ENCODE results near the gene BOK. TPM values are rescaled to one million over a fixed set of nuclear protein-coding genes. Genes with fewer than 3 reads are reported as not detected.

The BOK gene
- total and polyA plus RNA-seq, 2 of the 13 experiments (the other 11 are each of a cell fraction or from before 2014, with no cell fraction given), result 35.5 to 39.2 TPM

DNA sequence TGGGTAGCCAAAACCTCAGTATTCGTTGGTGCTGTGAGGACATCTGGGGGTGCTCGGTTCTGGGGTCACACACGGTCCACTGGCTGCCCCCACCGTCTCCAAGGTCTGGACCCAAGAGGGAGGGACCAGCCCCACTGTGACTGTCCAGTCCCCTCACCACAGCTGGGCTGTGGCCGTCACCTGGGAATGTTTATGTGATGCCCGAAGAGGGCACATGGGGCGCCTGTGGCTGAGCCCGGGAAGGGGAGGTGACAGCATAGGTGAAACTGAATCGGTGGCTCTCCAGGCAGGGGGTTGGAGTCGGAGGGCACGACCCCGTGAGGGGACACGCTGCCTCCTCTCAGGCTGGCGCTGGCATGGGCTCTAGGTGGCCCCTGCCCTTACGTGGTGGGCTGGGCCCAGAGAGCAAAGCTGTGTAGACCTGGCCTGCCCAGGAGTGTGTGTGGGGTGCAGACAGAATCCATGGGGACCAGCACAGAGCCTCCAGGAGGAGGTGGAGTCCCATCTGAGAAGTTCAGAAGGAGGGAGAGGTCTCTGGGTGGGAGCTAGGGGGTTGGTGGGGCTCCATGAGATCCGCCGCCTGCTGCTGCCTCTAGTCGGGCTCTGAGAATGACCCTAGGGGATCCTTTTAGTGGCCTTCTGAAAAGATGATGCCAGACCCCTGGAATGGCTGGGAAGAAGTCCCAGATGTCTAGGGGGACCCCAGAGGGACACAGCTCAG is 1.8 kb downstream of the BOK start (continued):
- TF ChIP-seq ZNF563 (CRISPR knock-in tag; IDR thresholded peaks at IDR 0.05), result peak; percentile 77; the same call in 1 of the 2 replicates
- 0 out of 2 replicates have a peak, but pooled peaks have one; percentile 28 for TF ChIP-seq MYC (CRISPR knock-in tag; IDR thresholded peaks at IDR 0.05; ENCODE audit: borderline replicate concordance)
- TF ChIP-seq ZBTB1 (CRISPR knock-in tag; IDR thresholded peaks at IDR 0.05; ENCODE audit: borderline replicate concordance), result no peak
- peak; percentile 18; the same call in 1 of the 2 replicates for TF ChIP-seq ZNF256 (CRISPR knock-in tag; conservative IDR thresholded peaks at IDR 0.05)
- no peak for TF ChIP-seq TRAFD1 (CRISPR knock-in tag; IDR thresholded peaks at IDR 0.05; ENCODE audit: borderline replicate concordance)
- peak; percentile 11; the same call in 1 of the 2 replicates for TF ChIP-seq ZNF687 (CRISPR knock-in tag; IDR thresholded peaks at IDR 0.05)
- TF ChIP-seq ZNF331 (CRISPR knock-in tag; IDR thresholded peaks at IDR 0.05), result no peak
- TF ChIP-seq, protein P1, sequence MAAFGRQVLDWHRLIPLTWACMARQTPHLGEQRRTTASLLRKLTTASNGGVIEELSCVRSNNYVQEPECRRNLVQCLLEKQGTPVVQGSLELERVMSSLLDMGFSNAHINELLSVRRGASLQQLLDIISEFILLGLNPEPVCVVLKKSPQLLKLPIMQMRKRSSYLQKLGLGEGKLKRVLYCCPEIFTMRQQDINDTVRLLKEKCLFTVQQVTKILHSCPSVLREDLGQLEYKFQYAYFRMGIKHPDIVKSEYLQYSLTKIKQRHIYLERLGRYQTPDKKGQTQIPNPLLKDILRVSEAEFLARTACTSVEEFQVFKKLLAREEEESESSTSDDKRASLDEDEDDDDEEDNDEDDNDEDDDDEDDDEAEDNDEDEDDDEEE (CRISPR knock-in tag; IDR thresholded peaks at IDR 0.05), result 0 out of 2 replicates have a peak, but pooled peaks have one; percentile 72
- TF ChIP-seq GFI1 (CRISPR knock-in tag; IDR thresholded peaks at IDR 0.05; ENCODE audit: borderline replicate concordance), result no peak
- no peak for TF ChIP-seq FOXM1 (CRISPR knock-in tag; IDR thresholded peaks at IDR 0.05)
- TF ChIP-seq ZNF430 (CRISPR knock-in tag; IDR thresholded peaks at IDR 0.05), result 0 out of 2 replicates have a peak, but pooled peaks have one; percentile 1
- no peak; the same call in 1 of the 2 replicates for TF ChIP-seq ZNF740 (CRISPR knock-in tag; IDR thresholded peaks at IDR 0.05)
- no peak for TF ChIP-seq ZNF251 (CRISPR knock-in tag; IDR thresholded peaks at IDR 0.05)
- TF ChIP-seq TAF1 (CRISPR knock-in tag; IDR thresholded peaks at IDR 0.05), result no peak
- TF ChIP-seq ZBTB38 (CRISPR knock-in tag; IDR thresholded peaks at IDR 0.05), result peak; percentile 11; the same call in 1 of the 2 replicates
- TF ChIP-seq, protein P2, sequence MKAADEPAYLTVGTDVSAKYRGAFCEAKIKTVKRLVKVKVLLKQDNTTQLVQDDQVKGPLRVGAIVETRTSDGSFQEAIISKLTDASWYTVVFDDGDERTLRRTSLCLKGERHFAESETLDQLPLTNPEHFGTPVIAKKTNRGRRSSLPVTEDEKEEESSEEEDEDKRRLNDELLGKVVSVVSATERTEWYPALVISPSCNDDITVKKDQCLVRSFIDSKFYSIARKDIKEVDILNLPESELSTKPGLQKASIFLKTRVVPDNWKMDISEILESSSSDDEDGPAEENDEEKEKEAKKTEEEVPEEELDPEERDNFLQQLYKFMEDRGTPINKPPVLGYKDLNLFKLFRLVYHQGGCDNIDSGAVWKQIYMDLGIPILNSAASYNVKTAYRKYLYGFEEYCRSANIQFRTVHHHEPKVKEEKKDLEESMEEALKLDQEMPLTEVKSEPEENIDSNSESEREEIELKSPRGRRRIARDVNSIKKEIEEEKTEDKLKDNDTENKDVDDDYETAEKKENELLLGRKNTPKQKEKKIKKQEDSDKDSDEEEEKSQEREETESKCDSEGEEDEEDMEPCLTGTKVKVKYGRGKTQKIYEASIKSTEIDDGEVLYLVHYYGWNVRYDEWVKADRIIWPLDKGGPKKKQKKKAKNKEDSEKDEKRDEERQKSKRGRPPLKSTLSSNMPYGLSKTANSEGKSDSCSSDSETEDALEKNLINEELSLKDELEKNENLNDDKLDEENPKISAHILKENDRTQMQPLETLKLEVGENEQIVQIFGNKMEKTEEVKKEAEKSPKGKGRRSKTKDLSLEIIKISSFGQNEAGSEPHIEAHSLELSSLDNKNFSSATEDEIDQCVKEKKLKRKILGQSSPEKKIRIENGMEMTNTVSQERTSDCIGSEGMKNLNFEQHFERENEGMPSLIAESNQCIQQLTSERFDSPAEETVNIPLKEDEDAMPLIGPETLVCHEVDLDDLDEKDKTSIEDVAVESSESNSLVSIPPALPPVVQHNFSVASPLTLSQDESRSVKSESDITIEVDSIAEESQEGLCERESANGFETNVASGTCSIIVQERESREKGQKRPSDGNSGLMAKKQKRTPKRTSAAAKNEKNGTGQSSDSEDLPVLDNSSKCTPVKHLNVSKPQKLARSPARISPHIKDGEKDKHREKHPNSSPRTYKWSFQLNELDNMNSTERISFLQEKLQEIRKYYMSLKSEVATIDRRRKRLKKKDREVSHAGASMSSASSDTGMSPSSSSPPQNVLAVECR (CRISPR knock-in tag; IDR thresholded peaks at IDR 0.05; ENCODE audit: borderline replicate concordance), result peak; percentile 46; the same call in 1 of the 2 replicates
- TF ChIP-seq RNF2 (conservative IDR thresholded peaks at IDR 0.05; ENCODE audit: low read depth), result no peak
- TF ChIP-seq NKX3-1 (CRISPR knock-in tag; IDR thresholded peaks at IDR 0.05), result no peak
